GM21423 (cell line): Measurements from ENCODE around the gene SARDH.

ENCODE experiments used
- ATAC-seq: cut with Tn5 transposase; IDR thresholded peaks from one replicate; pipeline ENCODE4 v1.9.1; 2021; ENCODE audit warnings: mild to moderate bottlenecking, moderate library complexity; ENCODE audit not compliant: unreplicated experiment

SARDH gene

GRCh38 chr9:133673258-133673655 lies 64.9 kb downstream of the SARDH start:
- no peak for ATAC-seq

- no peak for ATAC-seq
Measured at GRCh38 chr9:133672503-133673257, 65.5 kb downstream of the SARDH start.

- ATAC-seq: no peak
Measured at GRCh38 chr9:133671371-133671770, 66.8 kb downstream of the SARDH start.

DNA sequence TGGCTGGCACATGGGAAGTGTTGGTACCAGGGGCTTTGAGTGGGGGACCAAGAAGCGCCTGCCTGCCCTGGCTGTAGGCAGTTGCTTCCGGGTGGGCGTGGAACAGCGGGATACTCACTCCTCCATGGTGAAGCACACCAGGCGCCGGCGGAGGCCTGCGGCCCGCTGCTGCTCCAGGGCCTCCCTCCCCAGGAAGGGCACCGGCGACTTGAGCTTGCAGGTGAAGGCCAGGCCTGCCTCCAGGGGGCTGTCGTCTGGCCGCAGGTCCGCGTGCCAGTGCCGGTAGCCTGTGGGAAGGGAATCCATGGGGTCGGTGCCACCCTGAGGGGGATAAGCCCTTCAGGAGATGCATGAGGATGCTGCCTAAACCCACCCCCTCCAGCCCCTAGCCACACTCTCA lies 67.7 kb downstream of the SARDH start:
- ATAC-seq: no peak

- no peak for ATAC-seq
Measured at GRCh38 chr9:133669182-133669801, 68.9 kb downstream of the SARDH start.

GRCh38 chr9:133667759-133668450 lies 70.2 kb downstream of the SARDH start:
- ATAC-seq: no peak

DNA sequence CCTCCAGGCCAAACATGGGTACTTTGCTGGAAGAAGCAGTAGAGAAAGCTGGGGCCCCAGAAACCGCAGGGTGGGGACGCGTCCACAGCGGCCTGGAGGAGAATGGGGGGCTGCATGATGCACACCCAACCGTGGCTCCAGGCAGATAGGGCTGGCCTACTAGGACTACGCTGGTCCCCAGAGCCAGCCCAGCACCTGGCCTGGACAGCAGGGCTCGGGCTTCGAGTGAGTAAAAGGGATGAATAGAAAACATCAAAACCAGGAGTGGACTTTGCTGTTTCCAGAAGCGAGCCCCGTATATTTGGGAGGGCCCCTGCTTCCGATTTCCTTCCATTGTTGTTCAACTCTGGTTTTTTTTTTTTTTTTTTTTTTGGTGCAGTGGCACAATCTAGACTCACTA lies 71.3 kb downstream of the SARDH start:
- ATAC-seq: no peak

- no peak for ATAC-seq
Measured at GRCh38 chr9:133666387-133666786, 71.8 kb downstream of the SARDH start.

- ATAC-seq: no peak
Measured at GRCh38 chr9:133665535-133665934, 72.6 kb downstream of the SARDH start.

DNA sequence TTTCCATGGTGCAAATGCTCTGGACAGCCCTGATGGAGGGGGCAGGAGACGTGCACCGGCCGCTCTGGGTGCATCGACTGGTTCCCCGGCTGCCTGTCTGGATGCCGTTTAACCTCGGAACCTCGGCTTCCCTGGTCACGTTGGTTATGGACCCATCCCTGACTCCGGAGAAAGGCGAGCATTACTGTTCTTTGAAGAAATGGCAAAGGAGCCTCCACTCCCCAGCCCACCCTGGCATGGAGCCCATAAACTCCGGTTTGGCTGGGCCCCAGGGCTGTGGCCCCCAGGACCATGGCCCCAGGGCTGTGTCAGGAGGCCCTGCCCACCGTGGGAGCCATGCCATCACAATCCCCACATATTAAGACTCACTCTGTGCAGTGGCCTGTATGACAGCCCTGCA lies 73.1 kb downstream of the SARDH start:
- ATAC-seq: no peak

GRCh38 chr9:133664173-133665050 lies 73.7 kb downstream of the SARDH start:
- ATAC-seq: no peak

DNA sequence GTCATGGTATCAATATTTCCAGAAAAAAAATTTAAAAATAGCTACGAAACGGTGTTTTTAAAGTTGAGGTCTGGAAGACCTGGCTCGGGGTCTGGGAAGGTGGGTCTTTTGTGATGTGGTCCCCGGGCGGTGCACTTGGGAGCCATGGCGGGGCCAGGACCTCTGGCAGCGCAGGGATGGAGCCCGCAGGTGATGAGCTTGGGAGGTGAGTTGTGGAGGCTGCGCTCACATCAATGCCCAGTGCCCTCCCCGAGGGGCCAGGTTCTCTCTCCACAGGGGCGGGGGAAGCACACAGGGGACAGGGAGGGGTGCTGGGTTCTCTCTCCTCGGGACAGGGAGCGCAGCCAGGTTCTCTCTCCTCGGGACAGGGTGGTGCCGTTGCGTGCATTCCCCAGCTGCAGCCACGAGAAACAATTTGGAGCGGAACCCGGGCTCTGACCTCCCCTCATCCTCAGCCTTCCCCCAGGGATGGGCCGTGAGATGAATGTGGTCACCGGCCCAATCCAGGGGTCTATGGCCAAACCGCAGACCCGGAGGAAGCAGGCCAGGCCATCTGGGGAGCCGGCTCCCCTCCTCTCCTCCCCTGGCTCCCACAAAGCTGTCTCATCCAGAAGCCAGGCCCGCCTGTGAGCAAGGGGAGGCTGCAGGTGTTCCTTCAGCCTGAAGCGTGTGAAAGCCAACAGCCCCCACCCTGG lies 76.2 kb downstream of the SARDH start:
- no peak for ATAC-seq

DNA sequence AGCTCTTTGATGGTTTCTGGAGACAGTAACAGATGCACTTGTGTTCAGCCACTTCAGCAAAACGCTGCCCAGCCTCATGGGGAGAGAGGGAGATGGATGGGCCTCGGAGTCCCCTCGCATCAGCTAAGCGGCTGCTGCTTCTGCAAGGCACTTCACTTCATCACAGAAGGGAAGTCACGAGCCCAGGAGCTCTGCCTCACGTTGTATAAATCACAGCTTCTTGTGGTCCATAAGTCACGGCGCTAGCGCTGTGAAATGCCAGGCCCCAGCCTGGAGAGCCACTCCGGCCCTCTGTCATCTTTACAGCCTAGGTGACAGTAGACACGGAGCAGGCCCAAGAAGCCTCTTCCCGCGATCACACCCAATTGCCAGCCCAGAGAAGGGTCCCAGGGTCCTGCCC lies 78.6 kb downstream of the SARDH start:
- ATAC-seq: no peak

DNA sequence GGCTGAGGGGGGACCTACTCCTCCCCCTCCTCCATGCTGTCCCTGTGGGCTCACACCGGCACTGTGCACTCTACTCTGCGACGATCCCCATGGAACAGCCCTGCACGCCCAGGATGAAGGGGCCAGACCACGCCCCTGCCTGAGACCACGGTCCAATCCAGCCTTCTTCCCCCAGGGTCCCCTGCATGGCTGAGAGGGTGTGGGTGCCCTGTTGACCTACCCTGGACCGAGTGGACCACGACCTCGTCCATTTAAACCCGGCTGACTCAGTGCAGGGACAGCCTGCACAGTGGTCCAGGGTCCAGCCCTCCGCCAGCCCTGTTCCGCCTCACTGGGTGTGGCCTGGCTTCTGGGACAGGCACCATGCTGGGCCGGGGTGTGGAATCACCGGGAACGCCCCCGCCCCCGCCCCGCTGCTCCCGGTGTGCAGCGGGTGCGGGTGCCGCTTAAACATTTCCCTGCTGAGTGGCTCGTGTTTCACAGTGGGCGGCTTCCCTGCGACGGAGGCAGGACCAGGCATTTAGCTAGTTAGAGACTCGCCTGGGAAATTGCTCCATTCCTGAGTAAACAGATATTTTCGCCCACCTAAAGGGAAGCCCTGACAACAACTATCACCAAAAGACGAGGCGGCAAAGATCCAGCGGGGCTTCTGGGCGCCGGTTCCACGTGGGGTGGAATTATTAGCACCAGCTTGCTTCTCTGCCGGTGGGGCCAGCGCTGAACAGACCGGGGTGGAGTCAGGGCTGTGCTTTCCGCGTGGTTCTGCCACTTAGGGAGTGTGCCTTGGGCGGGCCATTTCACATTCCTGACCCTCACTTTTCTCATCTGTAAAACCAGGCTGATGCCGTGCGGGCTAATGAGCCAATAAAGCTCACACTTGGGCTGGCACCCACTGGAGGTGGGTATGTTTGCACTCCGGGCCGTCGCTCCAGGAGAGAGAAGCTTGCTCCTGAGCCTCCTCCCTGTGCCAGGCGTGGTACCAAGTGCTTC lies 79.4 kb downstream of the SARDH start:
- no peak for ATAC-seq

DNA sequence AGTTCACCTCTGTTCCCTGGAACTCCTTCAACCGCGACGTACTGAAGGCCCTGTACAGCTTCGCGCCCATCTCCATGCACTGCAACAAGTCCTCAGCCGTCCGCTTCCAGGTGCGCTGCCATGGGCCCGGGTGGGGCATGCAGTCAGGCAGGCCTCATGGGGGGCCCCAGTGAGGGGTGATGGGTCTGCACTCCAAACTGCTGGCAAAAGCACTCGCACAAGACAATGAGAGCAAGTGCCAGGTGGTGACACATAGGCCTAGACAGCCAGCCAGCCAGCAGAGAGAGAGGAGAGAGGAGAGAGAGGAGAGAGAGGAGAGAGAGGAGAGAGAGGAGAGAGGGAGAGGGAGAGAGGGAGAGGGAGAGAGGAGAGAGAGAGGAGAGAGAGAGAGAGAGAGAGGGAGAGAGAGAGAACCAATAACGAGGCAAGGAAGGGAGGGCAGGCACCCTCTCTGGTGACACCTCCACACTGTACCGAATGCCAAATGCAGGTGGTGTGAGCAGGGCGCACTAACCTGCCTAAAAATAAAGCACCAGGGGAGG lies 81.0 kb downstream of the SARDH start:
- ATAC-seq: no peak

- ATAC-seq: no peak
Measured at GRCh38 chr9:133656211-133657119, 81.7 kb downstream of the SARDH start.

DNA sequence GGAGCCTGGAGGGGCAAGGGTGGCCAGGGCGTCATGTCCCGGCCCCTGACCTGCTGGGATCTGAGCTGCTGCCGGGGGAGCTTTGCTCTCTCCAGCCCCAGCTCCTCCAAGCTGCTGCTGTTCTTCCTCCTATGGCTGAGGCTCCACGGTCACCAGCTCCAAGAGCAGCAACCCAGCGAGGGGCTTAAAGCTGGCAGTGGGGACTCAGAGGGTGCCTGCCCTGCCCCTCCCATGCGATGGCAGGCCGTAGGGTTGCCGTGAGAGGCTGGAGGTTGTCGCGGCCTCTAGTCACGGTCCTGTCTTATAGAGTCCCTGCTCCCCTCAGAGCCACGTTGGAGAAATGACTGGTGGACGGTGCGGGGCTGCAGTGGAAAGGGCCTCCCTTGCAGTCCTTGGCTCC lies 82.5 kb downstream of the SARDH start:
- no peak for ATAC-seq
